HCT116 (cell line): ENCODE data around the gene HYAL4. TPM values are rescaled to one million over a fixed set of nuclear protein-coding genes. Genes with fewer than 3 reads are reported as not detected.

Experiments
- ATAC-seq: fragments of 200-7000 bp; cut with Tn5 transposase; 2 replicates; pipeline ENCODE4 v1.9.1; 2020; ENCODE audit warnings: mild to moderate bottlenecking, moderate library complexity
- BruUV-seq: library from RNA; stranded (reverse); fragments of 400-500 nt; replicated peaks from 2 replicates; lab custom pipeline; 2021; lab: Mats Ljungman, UMichigan
- CTCF ChIA-PET: fragments of 300-600 bp; sonication (Branson Sonifier 250); formaldehyde crosslinking; loops from one replicate; lab custom pipeline; 2021; ENCODE audit warnings: antibody characterized with exemption; lab: Charles Lee
- POLR2A ChIA-PET: fragments of 300-600, 350-600 bp; sonication (Branson Sonifier 250); formaldehyde crosslinking; loops from one replicate; lab custom pipeline; 2021; ENCODE audit warnings: antibody characterized with exemption; lab: Charles Lee
- RAD21 ChIA-PET, 2 experiments: fragments of 300-600 bp; sonication (Branson Sonifier 250); formaldehyde crosslinking; loops; one replicate each; lab custom pipeline; 2023; ENCODE audit warnings: low total read pairs in 2 of 2; ENCODE audit not compliant: uncharacterized antibody in 2 of 2, unreplicated experiment in 2 of 2, low non-redundant PET in 1 of 2; lab: Charles Lee
- DNase-seq: peaks from one replicate; pipeline ENCODE4 v3.0.0-alpha.2; 2010; ENCODE audit warnings: low read depth, low spot score
- H2AFZ ChIP-seq: fragments of 200-600 bp; shearing (Covaris generic), sonication (generic); 2 replicates; pipeline ENCODE4 v1.6.1; 2017; ENCODE audit warnings: low read depth, mixed run types, mixed read lengths, antibody characterized with exemption, low read length; ENCODE audit not compliant: poor library complexity, severe bottlenecking
- H3K27ac ChIP-seq: 2 replicates; pipeline ENCODE4 v1.5.1; 2012; ENCODE audit warnings: low read depth, low read length
- H3K27me3 ChIP-seq: fragments of 200-600 bp; sonication (generic); 2 replicates; pipeline ENCODE4 v1.6.1; 2016; ENCODE audit warnings: mixed run types, low read length, mixed read lengths; ENCODE audit not compliant: insufficient read depth
- H3K36me3 ChIP-seq, 2 experiments: fragments of 200-500 bp in 1 of 2; fragments of 200-600 bp in 1 of 2; sonication (Bioruptor generic) in 1 of 2; sonication (generic) in 1 of 2; 2 replicates each; pipeline versions ENCODE4 v1.5.1 to v1.6.1; 2014 to 2016; ENCODE audit warnings: low read length in 2 of 2, inconsistent platforms in 1 of 2, mixed read lengths in 1 of 2, mixed run types in 1 of 2; ENCODE audit not compliant: insufficient read depth in 2 of 2, control insufficient read depth in 1 of 2
- H3K4me1 ChIP-seq, 2 experiments: fragments of 200-600 bp in 1 of 2; sonication (generic) in 1 of 2; 2 replicates each; pipeline versions ENCODE4 v1.5.1 to v1.6.1; 2012 to 2017; ENCODE audit warnings: low read length in 2 of 2, inconsistent platforms in 1 of 2, mild to moderate bottlenecking in 1 of 2, mixed read lengths in 1 of 2, mixed run types in 1 of 2, moderate library complexity in 1 of 2; ENCODE audit not compliant: insufficient read depth in 2 of 2, control insufficient read depth in 1 of 2
- H3K4me2 ChIP-seq: fragments of 200-600 bp; sonication (generic); 2 replicates; pipeline ENCODE4 v1.6.1; 2017; ENCODE audit warnings: mixed run types, low read length, mixed read lengths
- H3K4me3 ChIP-seq, 2 experiments: fragments of 200-600 bp in 1 of 2; sonication (generic) in 1 of 2; replicated peaks in 1 of 2; 2 replicates each; pipeline ENCODE4 v1.5.1; 2011 to 2016; ENCODE audit warnings: low read length in 2 of 2, control low read depth in 1 of 2, low read depth in 1 of 2, mild to moderate bottlenecking in 1 of 2, mixed read lengths in 1 of 2, mixed run types in 1 of 2
- H3K79me2 ChIP-seq: fragments of 200-600 bp; sonication (generic); 2 replicates; pipeline ENCODE4 v1.6.1; 2017; ENCODE audit warnings: mild to moderate bottlenecking, mixed run types, low read length, moderate library complexity, mixed read lengths; ENCODE audit not compliant: insufficient read depth
- H3K9ac ChIP-seq: fragments of 200-600 bp; sonication (generic); 2 replicates; pipeline ENCODE4 v1.6.1; 2016; ENCODE audit warnings: low read length, mixed read lengths
- H3K9me2 ChIP-seq: fragments of 200-600 bp; sonication (generic), shearing (Covaris generic); 2 replicates; pipeline ENCODE4 v1.6.1; 2017; ENCODE audit warnings: mixed run types, mild to moderate bottlenecking, moderate library complexity; ENCODE audit not compliant: insufficient read depth
- H3K9me3 ChIP-seq, 2 experiments: fragments of 200-500 bp in 1 of 2; fragments of 200-600 bp in 1 of 2; sonication (Bioruptor generic) in 1 of 2; sonication (generic) in 1 of 2; 2 replicates each; pipeline ENCODE4 v1.6.1; 2014 to 2017; ENCODE audit warnings: low read length in 2 of 2, mixed read lengths in 2 of 2, inconsistent platforms in 1 of 2, low read depth in 1 of 2, mild to moderate bottlenecking in 1 of 2, mixed run types in 1 of 2, moderate library complexity in 1 of 2; ENCODE audit not compliant: control insufficient read depth in 1 of 2, insufficient read depth in 1 of 2
- H4K20me1 ChIP-seq: fragments of 200-600 bp; sonication (generic), shearing (Covaris generic); 2 replicates; pipeline ENCODE4 v1.6.1; 2017; ENCODE audit warnings: mixed run types, mild to moderate bottlenecking, moderate library complexity; ENCODE audit not compliant: insufficient read depth
- EGR1 ChIP-seq: IDR thresholded peaks from 2 replicates; pipeline ENCODE4 v1.6.1; 2012; ENCODE audit warnings: low read depth
- EZH2phosphoT487 ChIP-seq: fragments of 200-600 bp; IDR thresholded peaks from 2 replicates; pipeline ENCODE4 v1.6.1; 2018; ENCODE audit warnings: antibody characterized with exemption, borderline replicate concordance
- JUND ChIP-seq: IDR thresholded peaks from 2 replicates; pipeline ENCODE4 v1.6.1; 2012
- POLR2A ChIP-seq: IDR thresholded peaks from 2 replicates; pipeline ENCODE4 v1.7.0; 2011; ENCODE audit warnings: borderline replicate concordance; ENCODE audit not compliant: insufficient read depth, insufficient read length; ENCODE audit errors: extremely low read depth
- RAD21 ChIP-seq: IDR thresholded peaks from 2 replicates; pipeline ENCODE4 v1.6.1; 2012; ENCODE audit warnings: low read depth, mild to moderate bottlenecking
- REST ChIP-seq: IDR thresholded peaks from 2 replicates; pipeline ENCODE4 v1.6.1; 2012; ENCODE audit warnings: low read depth
- SIN3A ChIP-seq: IDR thresholded peaks from 2 replicates; pipeline ENCODE4 v1.6.1; 2012; ENCODE audit warnings: low read depth
- SRF ChIP-seq: IDR thresholded peaks from 2 replicates; pipeline ENCODE4 v1.6.1; 2012; ENCODE audit warnings: low read depth
- ZBTB33 ChIP-seq: IDR thresholded peaks from 2 replicates; pipeline ENCODE4 v1.6.1; 2011; ENCODE audit warnings: mild to moderate bottlenecking, low read length, moderate library complexity; ENCODE audit not compliant: insufficient replicate concordance; ENCODE audit errors: extremely low read depth
- intact Hi-C: fragments of 100-400 bp; cut with micrococcal nuclease; formaldehyde crosslinking; loops from 2 replicates; pipeline ENCODE4 v1.10.0; 2022
- total RNA-seq: library from RNA; stranded (reverse); gene quantifications from one replicate; pipeline ENCODE4 v1.2.1, GENCODE V29; 2021; ENCODE audit not compliant: unreplicated experiment

HYAL4 gene
- total RNA-seq, 1 experiment from 2014 or later: not detected

GRCh38 chr7:123864966-123865365 is 20.0 kb downstream of the HYAL4 start:
- ChIA-PET POLR2A (interaction anchor here (1.0 kb wide), 1 partner anchor 68 kb away, joined by 3 read pairs; no protein-coding TSS in a partner anchor), RAD21 (interaction anchor here in 1 of 2 experiments (0.6 kb wide), 1 partner anchor 71 kb away, joined by 3 read pairs; no protein-coding TSS in a partner anchor)
- Histone ChIP-seq H3K9me2 (no peaks in the 10 kb centered on the region), H3K36me3 (no peaks in the 10 kb centered on the region), H3K4me2 (no peak overlapping the region)
- intact Hi-C loops: loop anchor here (1.0 to 2.0 kb wide), 3 partner anchors 67 to 230 kb away; no protein-coding TSS in a partner anchor
- BruUV-seq: no TSS peak
- TF ChIP-seq ZBTB33 (no peak), RAD21 (no peak), SIN3A (no peak), EGR1 (no peak), POLR2A (no peak), JUND (no peak), EZH2phosphoT487 (no peak), REST (no peak), SRF (no peak)
- TF ChIP-seq, all 23 proteins: peak for 0
- ATAC-seq: no peak
- Histone ChIP-seq H3K27ac (no peak overlapping the region), H3K4me1 (no peaks in the 10 kb centered on the region), H2AFZ (no peak overlapping the region), H4K20me1 (no peaks in the 10 kb centered on the region), H3K4me3 (no peak overlapping the region), H3K9me3 (no peaks in the 10 kb centered on the region), H3K9ac (no peak overlapping the region), H3K79me2 (no peaks in the 10 kb centered on the region), H3K27me3 (no peaks in the 10 kb centered on the region)
- CTCF ChIA-PET: interaction anchor here (1.0 to 3.1 kb wide), 7 partner anchors 8 to 371 kb away, joined by 4 to 42 read pairs (median 6); no protein-coding TSS in a partner anchor
- no peak for DNase-seq
